HCT116 (cell line): ENCODE data around the gene PRKN.

ENCODE experiments used
- CEBPB ChIP-seq: IDR thresholded peaks from 2 replicates; pipeline ENCODE4 v1.6.1; 2012; ENCODE audit warnings: low read depth
- FOSL1 ChIP-seq: IDR thresholded peaks from 2 replicates; pipeline ENCODE4 v1.6.1; 2012; ENCODE audit warnings: low read depth
- JUND ChIP-seq: IDR thresholded peaks from 2 replicates; pipeline ENCODE4 v1.6.1; 2012
- POLR2A ChIP-seq: IDR thresholded peaks from 2 replicates; pipeline ENCODE4 v1.7.0; 2011; ENCODE audit warnings: borderline replicate concordance; ENCODE audit not compliant: insufficient read depth, insufficient read length; ENCODE audit errors: extremely low read depth
- RAD21 ChIP-seq: IDR thresholded peaks from 2 replicates; pipeline ENCODE4 v1.6.1; 2012; ENCODE audit warnings: low read depth, mild to moderate bottlenecking
- YY1 ChIP-seq: IDR thresholded peaks from 2 replicates; pipeline ENCODE4 v1.6.1; 2011; ENCODE audit warnings: low read length, low read depth, moderate library complexity, mild to moderate bottlenecking; ENCODE audit not compliant: insufficient replicate concordance; ENCODE audit errors: extremely low read depth
- TF ChIP-seq, protein P1 (sequence below), 3 experiments: fragments of 200-600 bp in 1 of 3; sonication (generic) in 1 of 3; IDR thresholded peaks in 2 of 3; conservative IDR thresholded peaks in 1 of 3; 2 replicates each; pipeline ENCODE4 v1.5.1; 2012 to 2017; ENCODE audit warnings: low read depth in 2 of 3, low read length in 2 of 3, antibody characterized with exemption in 1 of 3, borderline replicate concordance in 1 of 3, control low read depth in 1 of 3, mild to moderate bottlenecking in 1 of 3, mixed read lengths in 1 of 3, mixed run types in 1 of 3, moderate library complexity in 1 of 3; ENCODE audit not compliant: insufficient read depth in 1 of 3

- no peak for TF ChIP-seq FOSL1
- TF ChIP-seq, protein P1, sequence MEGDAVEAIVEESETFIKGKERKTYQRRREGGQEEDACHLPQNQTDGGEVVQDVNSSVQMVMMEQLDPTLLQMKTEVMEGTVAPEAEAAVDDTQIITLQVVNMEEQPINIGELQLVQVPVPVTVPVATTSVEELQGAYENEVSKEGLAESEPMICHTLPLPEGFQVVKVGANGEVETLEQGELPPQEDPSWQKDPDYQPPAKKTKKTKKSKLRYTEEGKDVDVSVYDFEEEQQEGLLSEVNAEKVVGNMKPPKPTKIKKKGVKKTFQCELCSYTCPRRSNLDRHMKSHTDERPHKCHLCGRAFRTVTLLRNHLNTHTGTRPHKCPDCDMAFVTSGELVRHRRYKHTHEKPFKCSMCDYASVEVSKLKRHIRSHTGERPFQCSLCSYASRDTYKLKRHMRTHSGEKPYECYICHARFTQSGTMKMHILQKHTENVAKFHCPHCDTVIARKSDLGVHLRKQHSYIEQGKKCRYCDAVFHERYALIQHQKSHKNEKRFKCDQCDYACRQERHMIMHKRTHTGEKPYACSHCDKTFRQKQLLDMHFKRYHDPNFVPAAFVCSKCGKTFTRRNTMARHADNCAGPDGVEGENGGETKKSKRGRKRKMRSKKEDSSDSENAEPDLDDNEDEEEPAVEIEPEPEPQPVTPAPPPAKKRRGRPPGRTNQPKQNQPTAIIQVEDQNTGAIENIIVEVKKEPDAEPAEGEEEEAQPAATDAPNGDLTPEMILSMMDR (IDR thresholded peaks at IDR 0.05 in 2 of 3, conservative IDR thresholded peaks at IDR 0.05 in 1 of 3; ENCODE audit: borderline replicate concordance in 1 of 3, insufficient read depth in 1 of 3, low read depth in 2 of 3, low read length in 2 of 3), result no peak
- no peak for TF ChIP-seq JUND
- TF ChIP-seq CEBPB, result no peak
- TF ChIP-seq POLR2A, result no peak
- TF ChIP-seq YY1, result no peak
- no peak for TF ChIP-seq RAD21
These were observed 882.8 kb downstream of the PRKN start for GRCh38 chr6:161844804-161845203.
